Measurements from ENCODE around the gene SLC15A5.

The SLC15A5 gene

GRCh38 chr12:16300122-16300521 lies 22.6 kb upstream of the SLC15A5 start:
- ATAC-seq, result no peak
- TF ChIP-seq TSHZ2 (CRISPR knock-in tag; IDR thresholded peaks at IDR 0.05) (no peak), ZFP3 (CRISPR knock-in tag; IDR thresholded peaks at IDR 0.05) (no peak), ISL1 (CRISPR knock-in tag; IDR thresholded peaks at IDR 0.05) (no peak), ZNF565 (CRISPR knock-in tag; conservative IDR thresholded peaks at IDR 0.05; ENCODE audit: low read depth) (no peak), RARB (CRISPR knock-in tag; IDR thresholded peaks at IDR 0.05) (no peak), TCF4 (CRISPR knock-in tag; IDR thresholded peaks at IDR 0.05; ENCODE audit: borderline replicate concordance) (no peak), ESRRG (CRISPR knock-in tag; IDR thresholded peaks at IDR 0.05) (no peak), PATZ1 (CRISPR knock-in tag; IDR thresholded peaks at IDR 0.05; ENCODE audit: borderline replicate concordance) (no peak), GLIS3 (CRISPR knock-in tag; IDR thresholded peaks at IDR 0.05) (no peak), ZC3H10 (CRISPR knock-in tag; IDR thresholded peaks at IDR 0.05) (no peak), ZFP30 (CRISPR knock-in tag; IDR thresholded peaks at IDR 0.05) (no peak), PPARA (CRISPR knock-in tag; IDR thresholded peaks at IDR 0.05; ENCODE audit: borderline replicate concordance) (no peak), TOX (CRISPR knock-in tag; IDR thresholded peaks at IDR 0.05; ENCODE audit: borderline replicate concordance) (no peak), BACH2 (CRISPR knock-in tag; IDR thresholded peaks at IDR 0.05; ENCODE audit: borderline replicate concordance) (no peak), SNAI2 (CRISPR knock-in tag; IDR thresholded peaks at IDR 0.05) (no peak), ZNF8 (CRISPR knock-in tag; IDR thresholded peaks at IDR 0.05) (no peak), OSR1 (CRISPR knock-in tag; IDR thresholded peaks at IDR 0.05) (no peak), ARNTL (CRISPR knock-in tag; IDR thresholded peaks at IDR 0.05; ENCODE audit: borderline replicate concordance, low read depth) (no peak)

- ATAC-seq, result no peak
- TF ChIP-seq ZC3H10 (CRISPR knock-in tag; IDR thresholded peaks at IDR 0.05) (no peak), CSDC2 (CRISPR knock-in tag; IDR thresholded peaks at IDR 0.05) (no peak), POU6F1 (CRISPR knock-in tag; IDR thresholded peaks at IDR 0.05; ENCODE audit: borderline replicate concordance, low read depth) (no peak)
Measured at GRCh38 chr12:16299403-16299802, 21.9 kb upstream of the SLC15A5 start.

- no peak for ATAC-seq
- TF ChIP-seq RARB (CRISPR knock-in tag; IDR thresholded peaks at IDR 0.05) (no peak), BACH2 (CRISPR knock-in tag; IDR thresholded peaks at IDR 0.05; ENCODE audit: borderline replicate concordance) (no peak), ZNF8 (CRISPR knock-in tag; IDR thresholded peaks at IDR 0.05) (no peak), TSHZ2 (CRISPR knock-in tag; IDR thresholded peaks at IDR 0.05) (no peak), ZNF70 (CRISPR knock-in tag; IDR thresholded peaks at IDR 0.05) (no peak), CSDC2 (CRISPR knock-in tag; IDR thresholded peaks at IDR 0.05) (no peak), TCF4 (CRISPR knock-in tag; IDR thresholded peaks at IDR 0.05; ENCODE audit: borderline replicate concordance) (no peak)
Measured at GRCh38 chr12:16297521-16297920, 20.0 kb upstream of the SLC15A5 start.

Data from SK-N-SH treated with all-trans-retinoic acid at 6 μM for 48 hours (cell line).